Measurements from ENCODE around the gene DSCAML1. TPM values are rescaled to one million over a fixed set of nuclear protein-coding genes. Genes with fewer than 3 reads are reported as not detected.

The DSCAML1 gene
- total and polyA plus RNA-seq, 8 donors = 0.08 to 2.9 (median 0.45) TPM

DNA sequence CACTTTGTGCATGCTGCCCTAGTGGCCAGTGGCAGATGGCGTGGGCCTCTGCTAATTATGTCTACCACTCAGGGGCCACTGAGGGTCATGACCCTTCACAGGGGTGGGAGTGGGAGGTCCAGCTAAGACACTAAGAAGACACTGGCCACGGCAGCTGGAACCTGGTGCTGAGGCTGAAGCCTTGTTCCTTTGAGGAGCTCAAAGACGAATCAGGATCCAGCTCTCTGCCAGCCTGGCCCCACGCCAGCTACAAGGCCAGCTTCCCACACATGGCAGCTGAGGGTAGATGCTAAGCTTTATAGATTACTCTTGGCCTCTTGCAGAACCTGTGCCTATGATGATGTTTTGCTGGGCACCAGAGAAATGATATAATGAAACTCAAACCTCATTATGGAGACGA is 226.3 kb downstream of the DSCAML1 start:
- no peak overlapping the region for H3K4me3 ChIP-seq
- H3K27ac ChIP-seq = no peak overlapping the region
- WGBS, 5 donors = 60 to 71% (median 65%) methylated on average over 5 of the region's 5 CpGs
- TF ChIP-seq POLR2AphosphoS5 (IDR thresholded peaks at IDR 0.05) (no peak), POLR2A (IDR thresholded peaks at IDR 0.05) (no peak), EP300 (IDR thresholded peaks at IDR 0.05) (no peak), CTCF (IDR thresholded peaks at IDR 0.05) (no peak)
- DNase-seq = peak in 1 of 2 donors; percentile 50
- no peaks in the 10 kb centered on the region for H3K36me3 ChIP-seq
- peaks cover 0 to 3% (median 0%) of the 10 kb centered on the region in 3 donors for H3K27me3 ChIP-seq
- intact Hi-C loops (cut with DNase I; ENCODE audit: low total_unique reads) = no loop called here
- no peaks in the 10 kb centered on the region for H3K4me1 ChIP-seq
- no peaks in the 10 kb centered on the region for H3K9me3 ChIP-seq

DNA sequence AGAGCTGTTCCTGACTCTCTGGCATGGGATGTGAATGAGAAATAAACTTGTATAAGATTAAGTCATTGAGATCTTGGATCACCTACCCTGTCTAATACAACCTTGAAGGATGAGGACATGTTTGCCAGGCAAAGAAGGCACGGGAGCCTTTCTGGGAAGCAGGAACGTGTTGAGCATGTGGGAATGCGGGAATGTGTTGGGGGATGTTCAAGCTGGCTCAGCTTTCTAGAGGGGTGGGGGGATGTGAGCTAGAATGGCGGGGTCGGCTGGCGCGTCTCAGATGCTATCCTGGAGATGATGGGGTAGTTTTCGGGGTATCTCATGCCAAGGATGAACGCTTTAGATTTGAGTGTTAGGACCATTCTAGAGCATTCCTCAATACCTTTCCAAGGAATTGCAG is 227.1 kb downstream of the DSCAML1 start:
- H3K27ac ChIP-seq = no peak overlapping the region
- H3K36me3 ChIP-seq = no peaks in the 10 kb centered on the region
- TF ChIP-seq POLR2AphosphoS5 (IDR thresholded peaks at IDR 0.05) (no peak), POLR2A (IDR thresholded peaks at IDR 0.05) (no peak), EP300 (IDR thresholded peaks at IDR 0.05) (no peak), CTCF (IDR thresholded peaks at IDR 0.05) (no peak)
- 86 to 91% (median 88%) methylated on average over 9 of the region's 9 CpGs for WGBS, 5 donors
- H3K27me3 ChIP-seq = peaks cover 0 to 7% (median 0%) of the 10 kb centered on the region in 3 donors
- H3K4me3 ChIP-seq = no peak overlapping the region
- H3K4me1 ChIP-seq = no peaks in the 10 kb centered on the region
- no peak for DNase-seq
- intact Hi-C loops (cut with DNase I; ENCODE audit: low total_unique reads) = no loop called here
- H3K9me3 ChIP-seq = no peaks in the 10 kb centered on the region

DNA sequence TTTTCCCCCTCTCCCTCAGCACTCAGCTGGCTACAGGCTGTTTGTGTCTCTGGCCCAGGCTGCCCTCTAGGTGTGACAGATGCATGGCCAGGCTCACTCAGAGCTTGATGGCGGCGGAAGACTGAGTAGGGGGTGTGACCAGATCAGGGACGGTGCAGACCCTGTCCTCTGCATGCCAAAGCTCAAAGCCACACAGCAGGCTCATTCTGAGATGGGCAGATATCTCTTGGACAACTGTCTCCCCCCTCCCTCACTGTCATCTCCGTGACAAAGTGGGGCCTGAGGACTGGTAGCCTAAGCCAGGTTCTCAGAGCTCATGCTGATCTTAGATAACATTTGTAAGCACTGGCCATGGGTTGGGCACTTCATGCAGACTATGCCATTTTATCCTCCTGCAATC is 231.3 kb downstream of the DSCAML1 start:
- TF ChIP-seq CTCF (IDR thresholded peaks at IDR 0.05) = no peak
- TF ChIP-seq POLR2A (IDR thresholded peaks at IDR 0.05) = no peak
- WGBS, 5 donors = 43 to 67% (median 55%) methylated on average over 3 to 4 of the region's 4 CpGs
- H3K27me3 ChIP-seq = peaks cover 0 to 23% (median 0%) of the 10 kb centered on the region in 3 donors
- intact Hi-C loops (cut with DNase I; ENCODE audit: low total_unique reads) = no loop called here
- no peak for DNase-seq
- H3K4me3 ChIP-seq = no peak overlapping the region
- H3K27ac ChIP-seq = no peak overlapping the region
- H3K4me1 ChIP-seq = no peaks in the 10 kb centered on the region
- no peaks in the 10 kb centered on the region for H3K36me3 ChIP-seq
- H3K9me3 ChIP-seq = no peaks in the 10 kb centered on the region

DNA sequence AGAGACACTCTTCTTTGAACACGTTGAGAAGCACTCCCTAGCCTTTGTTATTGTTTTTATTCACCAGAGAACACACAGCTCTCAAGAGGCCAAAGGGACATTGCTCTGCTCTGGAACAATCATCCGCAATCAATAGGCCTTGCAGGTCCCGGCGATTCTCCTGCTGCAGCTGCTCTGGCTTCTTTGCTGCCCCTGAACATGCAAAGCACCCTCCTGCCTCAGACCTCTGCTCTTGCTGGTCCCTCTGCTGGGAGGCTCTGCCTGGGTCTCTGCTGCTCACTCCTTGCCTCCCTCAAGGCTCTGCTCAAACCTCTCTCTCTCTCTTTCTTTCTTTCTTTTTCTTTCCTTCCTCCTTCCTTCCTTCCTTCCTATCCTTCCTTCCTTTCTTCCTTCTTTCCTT is 232.7 kb downstream of the DSCAML1 start:
- Histone ChIP-seq H3K4me3 (no peak overlapping the region), H3K9me3 (no peaks in the 10 kb centered on the region), H3K27me3 (peaks cover 0 to 37% (median 4%) of the 10 kb centered on the region in 3 donors), H3K36me3 (no peaks in the 10 kb centered on the region), H3K27ac (no peak overlapping the region), H3K4me1 (no peaks in the 10 kb centered on the region)
- TF ChIP-seq POLR2A (IDR thresholded peaks at IDR 0.05) (no peak), POLR2AphosphoS5 (IDR thresholded peaks at IDR 0.05) (no peak), EP300 (IDR thresholded peaks at IDR 0.05) (no peak), CTCF (IDR thresholded peaks at IDR 0.05) (no peak)
- intact Hi-C loops (cut with DNase I; ENCODE audit: low total_unique reads) = no loop called here
- WGBS, 5 donors = 51 to 85% (median 83%) methylated on average over 4 of the region's 4 CpGs
- DNase-seq = no peak
